CD4-positive, alpha-beta T cell treated with Interleukin-10 for 1 hour (primary cell): ENCODE data around the gene SLC25A29.
"Not testable (repeated sequence)": the region's sequence is repeated elsewhere in the genome, so short reads cannot be mapped to it uniquely, and the experiment has no call there.

Experiments
- DNase-seq: peaks from one replicate; pipeline ENCODE4 v3.0.0-alpha.2; 2020

SLC25A29 gene

GRCh38 chr14:100309028-100309737 is 2.9 kb upstream of the SLC25A29 start:
- DNase-seq, result no peak

- not testable (repeated sequence) for DNase-seq
Measured at GRCh38 chr14:100308427-100308792, 2.2 kb upstream of the SLC25A29 start.

DNA sequence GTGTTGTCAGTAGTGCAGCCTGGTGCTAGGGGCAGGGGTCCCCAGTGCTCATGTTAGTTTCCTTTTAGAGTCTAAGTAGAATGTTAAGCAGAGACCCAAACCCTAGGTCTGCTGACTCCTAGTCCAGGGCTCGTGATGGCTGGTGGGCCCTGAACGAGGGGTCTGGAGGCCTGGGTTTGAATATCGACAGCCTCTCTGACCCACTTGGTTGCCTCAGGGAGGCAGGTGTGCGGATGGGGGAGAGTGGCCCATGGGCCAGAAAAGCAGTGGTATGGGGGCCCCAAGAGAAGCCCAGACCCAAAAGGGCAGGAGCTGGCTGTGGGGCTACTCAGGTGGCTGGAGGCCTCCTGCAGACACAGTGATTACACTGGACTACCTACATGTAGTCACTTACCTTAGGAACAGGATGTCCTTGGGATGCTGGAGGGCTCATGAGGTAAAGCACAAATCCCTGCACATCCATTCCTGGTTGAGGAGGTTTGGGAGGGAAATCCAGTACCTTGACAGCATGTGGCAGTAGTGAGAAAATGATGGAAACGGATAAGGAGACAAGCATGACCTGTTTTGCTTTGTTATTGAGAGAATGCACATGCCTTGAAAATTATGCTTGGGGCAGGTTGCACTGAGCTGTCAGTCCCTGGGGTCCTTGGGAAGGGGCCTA is 1.7 kb upstream of the SLC25A29 start:
- DNase-seq, result no peak

GRCh38 chr14:100306998-100307765 is 938 bp upstream of the SLC25A29 start:
- no peak for DNase-seq

DNA sequence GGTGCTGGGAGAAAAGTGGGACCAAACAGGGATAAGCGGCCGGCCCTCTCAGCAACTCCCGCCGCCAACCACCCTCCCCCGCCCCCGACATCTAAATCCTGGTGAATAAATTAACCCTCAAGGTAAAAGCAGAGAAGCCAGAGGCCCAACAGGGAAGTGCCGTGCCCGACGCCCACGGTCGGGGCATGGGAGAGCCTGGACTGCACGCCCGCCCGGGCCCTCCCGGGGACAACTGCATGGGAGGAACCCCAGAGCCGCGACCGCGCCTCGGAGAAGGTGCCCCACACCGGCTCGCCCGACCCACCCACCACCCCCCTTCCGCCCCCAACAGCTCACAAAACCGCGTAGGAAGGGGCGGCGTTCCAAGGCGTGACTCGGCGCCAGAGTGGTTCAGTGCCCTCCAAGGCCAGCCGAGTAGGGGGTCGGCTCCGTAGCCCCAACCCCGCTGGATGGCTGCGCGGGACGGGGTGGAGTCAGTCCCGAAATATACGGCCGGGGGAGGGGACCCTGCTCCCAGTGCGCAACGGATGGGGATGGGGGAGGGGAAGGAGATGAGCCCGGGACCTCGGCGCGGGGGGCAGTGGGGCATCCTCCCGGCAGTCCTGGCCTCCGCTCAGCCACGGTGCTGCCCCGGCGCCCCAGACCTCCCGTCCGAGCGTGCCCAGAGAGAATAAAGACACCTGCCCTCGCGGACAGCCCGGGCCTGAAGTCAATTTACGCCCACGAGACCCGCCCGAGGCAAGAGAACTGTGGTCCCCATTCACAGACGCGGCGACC is 732 bp downstream of the SLC25A29 start:
- DNase-seq, result peak; percentile 64

GRCh38 chr14:100304825-100305323 is 1.4 kb downstream of the SLC25A29 start:
- DNase-seq, result peak; percentile 35

DNA sequence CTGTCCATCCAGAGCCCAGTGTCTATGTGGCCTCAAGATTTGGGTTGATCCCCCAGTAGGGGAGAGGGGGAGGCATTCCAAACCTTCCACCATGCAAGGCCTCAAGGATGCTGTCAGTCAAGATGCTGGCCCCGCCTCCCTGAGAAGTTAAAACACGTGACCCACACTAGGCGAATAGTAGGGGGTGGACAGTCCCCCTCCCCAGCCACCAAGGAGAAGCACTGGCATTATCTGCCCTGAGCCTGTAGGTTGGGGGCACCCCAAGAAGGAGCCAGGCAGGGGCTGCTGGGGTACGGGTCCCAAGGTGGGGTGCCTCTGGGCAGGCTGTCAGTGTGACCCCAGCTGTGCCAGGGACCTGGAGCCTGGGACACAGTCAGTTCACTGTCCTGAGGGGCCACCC is 2.3 kb downstream of the SLC25A29 start:
- no peak for DNase-seq

GRCh38 chr14:100303179-100303578 is 3.1 kb downstream of the SLC25A29 start:
- DNase-seq, result no peak

DNA sequence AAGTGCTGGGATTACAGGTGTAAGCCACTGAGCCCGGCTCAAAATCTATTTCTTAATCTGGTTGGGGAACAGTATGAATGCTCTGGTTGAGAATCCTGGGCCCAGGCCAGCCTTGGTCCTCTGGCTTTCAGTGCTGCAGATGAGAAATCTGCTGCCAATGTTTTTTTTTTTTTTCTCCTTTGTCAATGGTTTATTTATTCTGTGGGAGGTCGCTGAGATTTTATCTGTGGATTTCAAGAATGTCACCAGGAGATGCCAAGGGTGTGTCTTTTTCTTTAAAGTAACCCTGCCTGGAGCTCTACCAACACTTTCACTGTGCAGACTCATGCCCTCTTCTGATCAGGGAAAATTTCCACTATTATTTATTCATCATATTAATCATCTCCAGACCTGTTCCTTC is 3.6 kb downstream of the SLC25A29 start:
- DNase-seq, result no peak

- DNase-seq, result no peak
Measured at GRCh38 chr14:100299238-100299560, 7.0 kb downstream of the SLC25A29 start.

DNA sequence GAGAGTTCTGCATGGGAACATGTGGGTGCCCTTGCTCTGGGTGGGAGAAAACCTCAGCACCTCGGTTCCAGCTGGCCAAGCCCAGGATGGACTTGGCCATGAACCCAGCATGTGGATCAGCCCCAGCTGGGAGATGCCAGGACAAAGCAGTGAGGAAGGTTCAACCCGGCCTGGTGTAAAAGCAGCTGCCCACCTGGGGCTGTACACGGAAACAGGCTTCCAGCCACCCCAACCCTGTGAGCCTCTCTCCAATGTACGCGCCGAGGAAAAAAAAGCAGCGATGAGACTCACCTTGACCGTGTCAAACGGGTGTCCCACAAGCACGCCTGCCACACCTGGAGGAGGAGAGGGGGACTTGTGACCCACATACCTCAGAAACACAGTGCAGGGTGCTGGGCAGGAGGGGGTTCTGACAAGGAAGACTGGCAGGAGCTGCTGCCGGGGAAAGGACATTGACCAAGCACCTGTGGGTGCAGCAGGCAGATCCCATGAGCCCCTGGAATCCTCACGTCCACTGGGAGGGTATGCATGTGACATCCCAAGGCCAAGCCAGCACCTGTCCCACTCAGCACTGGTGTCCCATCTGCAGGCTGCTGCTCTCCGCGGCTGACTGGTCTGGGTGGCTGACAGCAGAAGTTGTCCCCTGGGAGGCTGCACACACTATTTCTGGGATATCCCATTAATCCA is 7.5 kb downstream of the SLC25A29 start:
- no peak for DNase-seq

- DNase-seq, result no peak
Measured at GRCh38 chr14:100297320-100298300, 8.6 kb downstream of the SLC25A29 start.

DNA sequence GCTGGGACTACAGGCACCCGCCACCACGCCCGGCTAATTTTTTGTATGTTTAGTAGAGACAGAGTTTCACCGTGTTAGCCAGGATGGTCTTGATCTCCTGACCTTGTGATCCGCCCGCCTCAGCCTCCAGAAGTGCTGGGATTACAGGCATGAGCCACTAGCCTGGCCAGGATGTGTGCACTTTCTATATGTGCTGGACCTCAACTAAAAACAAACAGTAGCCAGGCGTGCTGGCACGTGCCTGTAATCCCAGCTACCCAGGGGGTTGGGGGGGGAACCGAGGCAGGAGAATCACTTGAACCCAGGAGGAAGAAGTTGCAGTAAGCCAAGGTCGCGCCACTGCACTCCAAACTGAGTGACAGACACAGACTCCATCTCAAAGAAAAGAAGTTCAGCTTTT is 9.5 kb downstream of the SLC25A29 start:
- DNase-seq, result not testable (repeated sequence)

- no peak for DNase-seq
Measured at GRCh38 chr14:100296106-100296651, 10.1 kb downstream of the SLC25A29 start.

DNA sequence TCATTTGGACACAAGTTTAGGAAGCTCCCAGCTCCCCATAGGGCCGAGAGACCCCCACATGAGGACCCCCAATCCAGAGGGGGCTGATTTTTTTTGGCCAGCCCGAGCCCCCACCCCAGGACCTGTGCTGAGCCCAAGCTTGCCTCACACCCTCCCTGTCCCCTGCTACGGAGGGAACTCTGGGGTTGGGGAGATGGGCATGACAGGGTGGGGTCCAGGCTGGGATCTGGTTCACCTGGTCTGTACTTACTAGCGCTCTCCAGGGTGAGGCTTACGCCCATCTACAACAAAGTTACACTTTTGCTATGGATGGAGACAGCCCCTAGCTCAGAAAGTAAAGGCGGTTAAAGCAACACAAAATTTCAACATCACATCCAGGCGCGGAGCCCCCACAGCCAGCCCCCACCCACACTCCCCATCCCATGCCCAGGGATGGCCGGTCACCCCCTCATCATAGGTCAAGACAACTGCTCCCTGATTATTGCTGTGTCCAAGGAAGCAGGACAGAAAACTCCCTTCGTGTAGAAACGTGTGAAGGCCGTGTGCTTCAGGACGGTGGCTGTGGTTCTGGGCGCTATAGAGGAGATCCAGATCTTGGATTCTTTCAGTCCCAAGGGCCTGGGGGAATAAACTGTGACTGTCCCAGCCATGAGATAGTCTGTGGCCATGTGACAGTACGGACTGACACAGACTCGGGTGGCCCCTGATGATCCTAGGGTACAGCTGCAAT is 10.7 kb downstream of the SLC25A29 start:
- DNase-seq, result no peak

DNA sequence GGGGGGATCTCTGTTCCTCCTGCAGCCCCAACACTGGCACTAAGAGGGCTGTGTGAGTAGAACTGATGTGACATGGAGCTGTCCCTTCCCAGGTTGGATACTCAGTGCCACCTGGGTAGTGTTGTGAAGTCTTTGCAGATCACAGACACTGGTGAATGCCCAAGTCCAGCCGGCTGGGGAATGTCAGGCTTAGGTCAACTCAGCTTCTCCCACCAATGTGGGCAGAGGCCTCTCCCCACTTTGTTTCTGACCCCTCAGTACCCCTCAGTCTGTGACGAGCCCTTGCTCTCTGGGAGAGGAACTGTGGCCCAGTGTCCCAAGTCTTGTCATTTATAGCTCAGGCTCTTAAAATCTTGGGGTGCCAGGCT is 11.3 kb downstream of the SLC25A29 start:
- DNase-seq, result no peak

GRCh38 chr14:100294213-100294962 is 11.9 kb downstream of the SLC25A29 start:
- DNase-seq, result no peak

GRCh38 chr14:100293497-100294212 is 12.6 kb downstream of the SLC25A29 start:
- DNase-seq, result no peak
